Endometrium (tissue), 2 donors: ENCODE measurements around the gene GALNT2.

ENCODE experiments used
- FAIRE-seq: peaks from 2 replicates; lab custom pipeline; 2012; peaks lifted over from hg19 to GRCh38; lab: Jason Lieb, UNC
- donor health status: control.
- donor health status: control.

The GALNT2 gene

DNA sequence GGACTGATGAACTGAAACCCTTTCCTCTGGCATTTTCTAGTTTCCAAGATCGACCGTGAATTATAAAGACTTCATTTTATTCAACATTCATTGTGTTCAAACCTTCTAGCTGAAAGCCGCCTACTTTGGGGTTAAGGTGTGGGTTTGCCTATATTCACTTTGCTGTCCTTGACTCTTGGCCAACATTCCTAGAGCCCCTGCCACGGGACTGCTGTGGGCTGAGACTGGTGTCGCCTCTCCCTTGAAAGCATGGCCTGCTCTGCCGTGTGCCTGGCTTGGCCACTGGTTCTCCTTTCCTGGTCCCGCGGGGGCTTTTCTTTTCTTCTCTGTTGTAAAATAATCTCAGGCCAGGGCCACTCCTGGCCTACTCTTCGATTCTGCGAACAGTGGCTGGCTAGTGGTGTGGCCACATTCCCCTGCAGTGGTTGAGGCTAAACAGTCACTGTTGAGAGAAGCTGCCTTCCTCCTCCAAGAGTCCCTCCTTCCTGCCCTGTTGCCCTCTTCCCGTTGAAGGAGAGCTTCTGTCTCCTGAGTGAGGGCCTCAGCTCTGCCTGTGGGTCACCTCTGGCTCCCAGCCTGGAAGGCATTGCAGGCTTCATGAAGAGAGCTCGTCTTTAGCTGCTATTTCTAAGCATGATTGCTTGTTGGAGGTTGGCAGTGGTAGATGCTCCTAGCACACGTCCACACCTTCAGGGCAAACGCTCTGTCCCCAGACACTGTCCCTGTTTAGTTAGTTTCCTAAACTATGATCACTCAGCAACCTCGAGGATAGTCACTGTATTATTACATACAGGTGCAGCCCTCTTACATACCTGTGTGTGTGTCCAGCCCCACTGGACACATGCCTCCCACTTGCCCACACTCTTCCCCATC is 80.5 kb downstream of the GALNT2 start:
- FAIRE-seq, result no peak

- no peak for FAIRE-seq
These were observed 81.2 kb downstream of the GALNT2 start for GRCh38 chr1:230148126-230148652.

GRCh38 chr1:230148768-230149469 is 81.9 kb downstream of the GALNT2 start:
- FAIRE-seq, result no peak

DNA sequence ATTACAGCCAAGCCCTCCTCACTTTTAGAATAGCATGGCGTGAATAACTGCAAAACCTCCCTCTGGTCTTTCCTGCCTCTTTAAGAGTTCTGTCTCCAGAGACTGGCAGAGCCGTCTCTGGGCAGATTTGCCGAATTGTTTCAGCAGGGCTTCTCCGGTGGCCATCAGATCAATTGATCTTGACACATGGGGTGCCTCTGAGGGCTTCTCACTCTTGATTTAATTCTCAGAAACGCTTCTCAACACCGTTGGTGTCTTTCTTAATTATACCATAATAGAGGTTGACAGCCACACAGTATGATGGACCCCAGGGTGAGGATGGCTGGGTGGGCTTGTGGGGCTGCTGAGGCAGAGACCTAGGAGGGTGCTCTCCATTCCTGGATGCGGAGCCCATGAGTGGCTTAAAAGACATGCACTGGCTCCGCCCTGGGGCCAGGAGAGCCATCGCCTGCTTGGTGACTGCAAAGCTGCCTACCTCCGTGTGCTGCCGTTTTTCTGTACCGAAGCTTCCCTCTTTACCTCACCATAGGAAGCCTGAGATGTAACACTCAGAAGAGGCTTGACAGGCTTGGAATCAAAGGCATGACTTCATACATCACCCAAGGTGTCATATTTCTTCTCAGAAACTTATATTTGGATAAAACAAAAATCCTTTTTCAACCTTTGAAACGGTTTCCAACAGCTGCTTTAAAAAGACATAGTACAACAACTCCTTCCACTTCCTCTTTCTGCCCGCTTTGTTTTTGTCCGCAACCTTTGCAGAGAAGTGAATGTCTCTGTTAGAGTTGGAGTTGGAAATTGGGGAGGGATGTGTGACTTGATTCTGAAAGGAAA is 82.9 kb downstream of the GALNT2 start:
- FAIRE-seq, result no peak

- FAIRE-seq, result no peak
These were observed 83.6 kb downstream of the GALNT2 start for GRCh38 chr1:230150615-230151014.

- FAIRE-seq, result no peak
These were observed 85.0 kb downstream of the GALNT2 start for GRCh38 chr1:230151924-230152468.

GRCh38 chr1:230152999-230153398 is 86.0 kb downstream of the GALNT2 start:
- FAIRE-seq, result no peak

- no peak for FAIRE-seq
These were observed 86.7 kb downstream of the GALNT2 start for GRCh38 chr1:230153641-230154296.

- no peak for FAIRE-seq
These were observed 88.0 kb downstream of the GALNT2 start for GRCh38 chr1:230155021-230155420.

GRCh38 chr1:230156068-230156467 is 89.0 kb downstream of the GALNT2 start:
- FAIRE-seq, result no peak

GRCh38 chr1:230156536-230156935 is 89.5 kb downstream of the GALNT2 start:
- FAIRE-seq, result no peak

DNA sequence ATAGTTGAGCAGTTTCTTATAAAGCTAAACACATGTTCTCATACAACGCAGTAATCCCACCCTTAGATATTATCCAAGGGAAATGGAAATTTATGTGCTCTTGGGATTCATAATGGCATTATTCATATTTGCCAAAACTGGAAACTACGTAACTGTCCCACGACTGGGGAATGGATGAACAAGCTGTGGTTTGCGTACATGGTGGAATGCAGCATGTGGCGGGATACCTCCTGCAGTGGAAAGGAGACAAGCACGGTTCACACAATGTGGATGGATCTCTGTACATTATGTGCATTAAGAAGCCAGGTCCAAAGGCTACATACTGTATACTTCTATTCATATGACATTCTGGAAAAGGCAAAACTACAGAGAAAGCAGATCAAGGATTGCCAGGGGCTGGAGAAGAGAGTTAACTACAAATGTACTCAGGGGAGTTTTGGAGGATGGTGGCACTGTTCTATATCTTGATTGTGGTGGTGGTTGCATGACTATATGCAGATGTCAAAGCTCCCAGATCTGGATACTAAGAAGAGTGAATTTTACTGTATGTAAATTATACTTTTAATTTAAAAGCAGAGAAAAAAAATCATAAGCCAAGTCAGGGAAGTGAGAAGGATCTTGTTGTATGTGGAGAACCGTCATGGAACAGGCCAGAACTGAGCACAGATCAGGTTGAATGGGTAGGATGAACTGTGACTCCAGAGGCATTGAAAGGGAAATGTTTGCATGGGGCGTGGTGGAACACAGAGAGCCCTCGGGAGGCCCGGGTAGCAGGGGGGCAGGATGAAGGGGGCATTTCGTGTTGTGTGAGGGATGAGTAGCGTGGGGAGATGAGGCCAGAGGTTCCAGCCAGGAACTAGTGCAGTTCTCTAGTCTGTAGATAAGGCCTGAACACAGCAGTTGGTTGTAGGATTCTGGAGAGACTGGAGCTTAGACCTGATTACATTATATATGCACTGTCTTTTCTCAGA is 90.7 kb downstream of the GALNT2 start:
- FAIRE-seq, result no peak

DNA sequence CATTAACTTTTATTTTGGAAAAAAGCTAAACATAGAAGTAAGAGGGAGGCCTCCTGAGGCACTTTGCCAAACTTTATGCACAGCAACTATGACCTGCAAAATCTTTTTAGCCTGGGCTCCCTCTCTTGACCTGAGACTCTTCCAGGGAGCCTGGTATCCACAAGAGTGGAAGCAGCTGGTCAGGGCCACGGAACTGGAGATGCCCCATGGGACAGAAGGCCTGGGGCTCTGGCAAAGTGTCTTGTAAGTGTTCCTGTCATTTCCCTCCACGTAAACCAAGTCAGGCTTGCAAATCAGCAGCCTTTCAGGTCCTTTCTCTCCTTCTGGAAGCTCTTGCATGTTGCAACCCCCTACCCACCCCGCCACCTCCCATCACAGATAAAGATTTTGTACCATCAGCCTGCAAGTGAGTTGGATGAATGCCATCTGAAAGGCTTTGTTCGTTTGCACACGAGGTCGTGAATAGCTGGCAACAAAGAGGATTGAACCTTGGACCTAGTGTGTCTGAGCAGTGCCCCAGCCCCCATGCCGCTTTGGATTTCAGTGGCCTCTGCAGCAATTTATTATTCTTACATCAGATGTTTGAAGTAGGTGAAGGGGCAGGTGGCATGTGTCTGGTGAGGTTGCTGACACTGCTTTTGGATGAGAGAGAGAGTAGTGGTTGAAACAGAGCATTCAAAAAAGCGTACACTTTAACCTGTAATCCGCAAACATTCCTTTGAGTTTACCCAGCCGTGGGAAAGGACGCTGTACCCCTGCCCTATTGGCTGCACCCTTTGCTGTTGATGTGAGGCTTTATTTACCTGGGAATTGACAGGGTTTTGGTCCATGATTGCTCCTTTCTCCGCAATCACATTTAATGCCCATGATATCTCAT is 91.6 kb downstream of the GALNT2 start:
- no peak for FAIRE-seq

- no peak for FAIRE-seq
These were observed 92.5 kb downstream of the GALNT2 start for GRCh38 chr1:230159580-230159979.

DNA sequence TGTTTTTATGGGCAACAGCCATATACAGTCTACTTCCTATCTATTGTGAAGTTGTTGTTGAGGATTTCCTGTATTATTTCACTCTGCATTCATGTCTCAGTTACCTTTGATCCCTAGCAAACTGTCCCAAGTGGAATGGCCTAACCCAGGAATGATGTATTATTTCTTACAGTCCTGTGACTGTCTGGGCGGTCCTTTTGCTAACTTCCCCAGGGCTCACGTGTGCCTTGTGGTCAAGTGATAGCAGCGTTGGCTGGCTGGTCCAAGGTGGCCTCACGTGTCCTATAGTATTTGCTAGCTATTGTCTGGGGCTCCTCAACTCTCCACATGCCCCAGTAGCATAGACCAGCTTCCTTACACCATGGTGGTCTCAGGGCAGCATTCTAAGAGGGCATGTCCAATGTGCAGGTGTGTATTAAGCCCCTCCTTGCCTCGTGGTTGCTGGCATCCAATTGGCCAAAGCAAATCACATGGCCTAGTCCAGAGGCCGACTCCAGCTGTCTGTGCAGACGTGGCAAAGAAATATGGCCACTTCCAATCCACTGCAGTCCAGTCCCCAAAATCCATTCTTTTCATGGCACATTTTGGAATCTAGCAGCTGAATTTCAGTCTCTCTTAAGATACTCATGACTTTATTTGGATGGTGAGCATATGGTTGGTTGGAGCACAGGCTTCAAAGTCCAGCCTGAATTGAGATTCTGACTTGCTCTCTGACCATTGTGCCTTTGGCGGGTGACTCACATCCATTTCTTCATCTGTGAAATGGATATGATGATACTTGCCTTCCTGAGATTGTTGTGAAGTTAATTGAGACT is 94.1 kb downstream of the GALNT2 start:
- FAIRE-seq, result no peak

DNA sequence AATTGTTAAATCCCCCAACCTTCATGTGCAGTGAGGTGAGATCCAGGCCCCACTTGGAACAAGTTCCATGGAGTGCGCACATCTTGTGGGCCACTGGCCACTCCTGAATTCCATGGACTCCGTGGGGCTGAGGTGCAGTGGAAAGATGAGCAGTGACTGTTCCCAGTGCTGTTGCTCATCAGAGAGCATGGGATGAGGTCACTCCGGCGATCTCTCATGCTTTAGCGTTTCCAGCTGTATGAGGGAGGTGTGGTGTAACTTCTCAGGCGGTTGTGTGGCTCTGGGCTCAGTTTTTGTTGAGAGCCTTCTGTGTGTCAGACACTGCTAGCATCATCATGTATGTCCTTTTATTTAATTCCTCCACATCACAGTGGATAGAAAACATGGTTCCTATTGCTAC is 96.2 kb downstream of the GALNT2 start:
- FAIRE-seq, result no peak

DNA sequence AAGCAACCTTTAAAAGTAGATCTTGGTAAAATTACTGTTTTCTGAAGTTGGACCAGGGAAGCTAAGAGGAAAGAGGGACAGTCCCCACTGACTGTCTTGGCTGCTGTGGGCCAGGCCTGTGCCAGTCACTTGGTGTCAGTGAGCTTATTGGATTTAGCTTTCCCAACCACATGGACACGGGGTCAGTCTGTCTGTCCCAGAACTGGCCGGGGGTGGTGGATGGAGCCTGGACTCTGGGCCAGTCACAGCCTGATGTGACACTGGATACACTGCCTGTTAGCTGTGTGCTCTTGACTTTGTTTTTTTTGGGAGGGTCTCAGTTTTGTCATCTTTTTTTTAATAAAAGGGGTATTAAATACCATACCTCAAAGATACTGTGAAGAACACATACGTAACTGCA is 96.7 kb downstream of the GALNT2 start:
- no peak for FAIRE-seq

- no peak for FAIRE-seq
These were observed 98.5 kb downstream of the GALNT2 start for GRCh38 chr1:230165536-230165935.
